ENCODE measurements around the gene ZNF552.

DNA sequence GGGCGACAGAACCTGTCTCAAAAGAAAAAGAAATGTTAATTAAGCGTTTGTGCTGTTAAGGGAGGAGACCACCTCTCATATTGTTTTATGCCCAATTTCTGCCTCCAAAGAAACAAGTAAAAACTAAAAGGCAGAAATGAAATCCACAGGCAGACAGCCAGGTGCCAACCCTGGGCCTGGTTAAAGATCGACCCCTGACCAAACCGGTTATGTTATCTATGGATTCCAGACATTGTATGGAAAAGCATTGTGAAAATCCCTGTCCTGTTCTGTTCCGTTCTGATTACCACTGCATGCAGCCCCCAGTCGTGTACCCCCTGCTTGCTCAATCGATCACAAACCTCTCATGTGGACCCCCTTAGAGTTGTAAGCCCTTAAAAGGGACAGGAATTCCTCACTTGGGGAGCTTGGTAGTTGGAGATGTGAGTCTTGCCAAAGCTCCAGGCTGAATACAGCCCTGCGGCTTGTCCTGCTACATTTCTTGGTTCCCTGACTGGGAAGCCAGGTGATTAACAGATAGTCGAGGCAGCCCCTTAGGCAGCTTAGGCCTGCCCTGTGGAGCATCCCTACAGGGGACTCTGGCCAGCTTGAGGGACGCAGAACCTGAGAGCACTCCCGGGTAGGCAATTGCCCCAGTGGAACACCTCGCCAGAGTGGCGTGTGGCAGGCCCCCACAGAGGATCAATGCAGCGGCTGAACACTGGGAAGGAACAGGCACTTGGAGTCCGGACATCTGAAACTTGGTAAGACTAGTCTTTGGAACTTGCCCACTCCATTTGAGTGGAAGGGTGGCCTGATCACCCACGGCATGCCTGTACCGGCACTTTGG lies 748 bp upstream of the ZNF552 start:
- TF ChIP-seq, protein P1, sequence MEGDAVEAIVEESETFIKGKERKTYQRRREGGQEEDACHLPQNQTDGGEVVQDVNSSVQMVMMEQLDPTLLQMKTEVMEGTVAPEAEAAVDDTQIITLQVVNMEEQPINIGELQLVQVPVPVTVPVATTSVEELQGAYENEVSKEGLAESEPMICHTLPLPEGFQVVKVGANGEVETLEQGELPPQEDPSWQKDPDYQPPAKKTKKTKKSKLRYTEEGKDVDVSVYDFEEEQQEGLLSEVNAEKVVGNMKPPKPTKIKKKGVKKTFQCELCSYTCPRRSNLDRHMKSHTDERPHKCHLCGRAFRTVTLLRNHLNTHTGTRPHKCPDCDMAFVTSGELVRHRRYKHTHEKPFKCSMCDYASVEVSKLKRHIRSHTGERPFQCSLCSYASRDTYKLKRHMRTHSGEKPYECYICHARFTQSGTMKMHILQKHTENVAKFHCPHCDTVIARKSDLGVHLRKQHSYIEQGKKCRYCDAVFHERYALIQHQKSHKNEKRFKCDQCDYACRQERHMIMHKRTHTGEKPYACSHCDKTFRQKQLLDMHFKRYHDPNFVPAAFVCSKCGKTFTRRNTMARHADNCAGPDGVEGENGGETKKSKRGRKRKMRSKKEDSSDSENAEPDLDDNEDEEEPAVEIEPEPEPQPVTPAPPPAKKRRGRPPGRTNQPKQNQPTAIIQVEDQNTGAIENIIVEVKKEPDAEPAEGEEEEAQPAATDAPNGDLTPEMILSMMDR (IDR thresholded peaks at IDR 0.05): no peak
- TF ChIP-seq POLR2A (IDR thresholded peaks at IDR 0.05; ENCODE audit: low read depth): no peak
- no peak for TF ChIP-seq EP300 (IDR thresholded peaks at IDR 0.05)

Data from esophagus muscularis mucosa (tissue), 4 donors.